ENCODE measurements around the gene ILF2. TPM values are rescaled to one million over a fixed set of nuclear protein-coding genes. Genes with fewer than 3 reads are reported as not detected.

ILF2 gene
- total and polyA plus RNA-seq, 2 donors (not counting 1 experiment from before 2014, with no cell fraction given) = 89.8 to 94.0 TPM

DNA sequence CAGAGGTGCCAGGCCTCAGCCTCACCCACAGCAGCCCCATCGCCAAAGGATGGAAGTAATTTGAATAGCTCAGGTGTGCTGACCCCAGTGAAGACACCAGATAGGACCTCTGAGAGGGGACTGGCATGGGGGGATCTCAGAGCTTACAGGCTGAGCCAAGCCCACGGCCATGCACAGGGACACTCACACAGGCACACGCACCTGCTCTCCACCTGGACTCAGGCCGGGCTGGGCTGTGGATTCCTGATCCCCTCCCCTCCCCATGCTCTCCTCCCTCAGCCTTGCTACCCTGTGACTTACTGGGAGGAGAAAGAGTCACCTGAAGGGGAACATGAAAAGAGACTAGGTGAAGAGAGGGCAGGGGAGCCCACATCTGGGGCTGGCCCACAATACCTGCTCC is 22.7 kb upstream of the ILF2 start:
- TF ChIP-seq EZH2 (IDR thresholded peaks at IDR 0.05; ENCODE audit: borderline replicate concordance, insufficient read depth, low read depth, low read length, poor library complexity, severe bottlenecking) = no peak
- TF ChIP-seq, protein P1, sequence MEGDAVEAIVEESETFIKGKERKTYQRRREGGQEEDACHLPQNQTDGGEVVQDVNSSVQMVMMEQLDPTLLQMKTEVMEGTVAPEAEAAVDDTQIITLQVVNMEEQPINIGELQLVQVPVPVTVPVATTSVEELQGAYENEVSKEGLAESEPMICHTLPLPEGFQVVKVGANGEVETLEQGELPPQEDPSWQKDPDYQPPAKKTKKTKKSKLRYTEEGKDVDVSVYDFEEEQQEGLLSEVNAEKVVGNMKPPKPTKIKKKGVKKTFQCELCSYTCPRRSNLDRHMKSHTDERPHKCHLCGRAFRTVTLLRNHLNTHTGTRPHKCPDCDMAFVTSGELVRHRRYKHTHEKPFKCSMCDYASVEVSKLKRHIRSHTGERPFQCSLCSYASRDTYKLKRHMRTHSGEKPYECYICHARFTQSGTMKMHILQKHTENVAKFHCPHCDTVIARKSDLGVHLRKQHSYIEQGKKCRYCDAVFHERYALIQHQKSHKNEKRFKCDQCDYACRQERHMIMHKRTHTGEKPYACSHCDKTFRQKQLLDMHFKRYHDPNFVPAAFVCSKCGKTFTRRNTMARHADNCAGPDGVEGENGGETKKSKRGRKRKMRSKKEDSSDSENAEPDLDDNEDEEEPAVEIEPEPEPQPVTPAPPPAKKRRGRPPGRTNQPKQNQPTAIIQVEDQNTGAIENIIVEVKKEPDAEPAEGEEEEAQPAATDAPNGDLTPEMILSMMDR (IDR thresholded peaks at IDR 0.05) = no peak
- no peaks in the 10 kb centered on the region for H4K20me1 ChIP-seq (ENCODE audit: control insufficient read depth, insufficient read depth, low read length, poor library complexity, severe bottlenecking)
- no CpG with 5 or more reads among the region's 4 CpGs for WGBS (ENCODE audit: insufficient coverage)
- no peak overlapping the region for H3K27ac ChIP-seq (ENCODE audit: low read length in 2 of 2)
- Mint-ChIP-seq H3K4me3 (no peak overlapping the region), H3K4me1 (peaks cover 6% of the 10 kb centered on the region), H3K27me3 (peaks cover 5% of the 10 kb centered on the region), H3K9me3 (ENCODE audit: insufficient read depth) (no peaks in the 10 kb centered on the region), H3K27ac (no peak overlapping the region)
- H3K4me3 ChIP-seq (ENCODE audit: control extremely low read depth in 1 of 5, extremely low read depth in 1 of 5, insufficient read depth in 1 of 5, low read depth in 2 of 5, low read length in 4 of 5) = no peak overlapping the region
- ChIA-PET POLR2A (no interaction called here), CTCF (interaction anchor here (0.9 kb wide), 1 partner anchor 18 kb away, joined by 3 read pairs; no protein-coding TSS in a partner anchor)
- DNase-seq (no peak), ATAC-seq (ENCODE audit: low read depth) (no peak)
- peaks cover 0 to 9% (median 0%) of the 10 kb centered on the region in 4 experiments for H3K27me3 ChIP-seq (replicated peaks in 1 of 4; ENCODE audit: control extremely low read depth in 1 of 4, control insufficient read depth in 3 of 4, insufficient read depth in 4 of 4, low read length in 3 of 4)
- intact Hi-C loops (cut with micrococcal nuclease) = no loop called here
- H3K79me2 ChIP-seq (ENCODE audit: control insufficient read depth, insufficient read depth, low read length) = no peaks in the 10 kb centered on the region
- H3K4me1 ChIP-seq (ENCODE audit: control insufficient read depth in 2 of 2, insufficient read depth in 2 of 2, low read length in 2 of 2) = peaks cover 0 to 6% of the 10 kb centered on the region in 2 donors
- H3K9ac ChIP-seq (ENCODE audit: low read length) = no peak overlapping the region
- H3K4me2 ChIP-seq (replicated peaks; ENCODE audit: low read depth, low read length, poor library complexity, severe bottlenecking) = no peak overlapping the region
- H3K36me3 ChIP-seq (replicated peaks in 1 of 2; ENCODE audit: control extremely low read depth in 1 of 2, control insufficient read depth in 1 of 2, extremely low read depth in 1 of 2, insufficient read depth in 2 of 2, low read length in 1 of 2) = no peaks in the 10 kb centered on the region
- H2AFZ ChIP-seq (ENCODE audit: insufficient read depth, low read depth, low read length, poor library complexity, severe bottlenecking) = no peak overlapping the region
- H3K9me3 ChIP-seq (ENCODE audit: control extremely low read depth in 1 of 3, control insufficient read depth in 2 of 3, insufficient read depth in 1 of 3, low read length in 2 of 3) = no peaks in the 10 kb centered on the region

DNA sequence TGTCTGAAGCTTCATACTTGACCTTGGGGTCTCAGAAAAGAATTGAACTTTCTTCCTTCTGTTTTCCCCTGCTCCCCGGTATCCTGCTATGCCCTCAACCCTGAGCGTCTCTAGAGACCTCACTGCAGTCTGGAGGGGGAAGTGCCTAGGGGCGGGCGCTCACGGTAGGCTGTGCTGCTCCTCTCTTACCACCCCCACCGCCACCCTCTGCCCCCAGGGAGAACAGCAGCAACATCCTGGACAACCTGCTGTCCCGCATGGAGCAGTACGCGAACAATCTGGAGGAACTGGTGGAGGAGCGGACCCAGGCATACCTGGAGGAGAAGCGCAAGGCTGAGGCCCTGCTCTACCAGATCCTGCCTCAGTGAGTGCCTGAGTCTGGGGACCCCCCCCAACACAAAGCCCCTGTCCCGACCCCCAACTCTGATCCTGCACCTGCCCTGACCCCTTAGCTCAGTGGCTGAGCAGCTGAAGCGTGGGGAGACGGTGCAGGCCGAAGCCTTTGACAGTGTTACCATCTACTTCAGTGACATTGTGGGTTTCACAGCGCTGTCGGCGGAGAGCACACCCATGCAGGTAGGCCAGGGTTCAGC is 18.0 kb upstream of the ILF2 start:
- Histone ChIP-seq H2AFZ (ENCODE audit: insufficient read depth, low read depth, low read length, poor library complexity, severe bottlenecking) (no peak overlapping the region), H3K9ac (ENCODE audit: low read length) (no peak overlapping the region), H3K27ac (ENCODE audit: low read length in 2 of 2) (no peak overlapping the region), H3K4me2 (replicated peaks; ENCODE audit: low read depth, low read length, poor library complexity, severe bottlenecking) (no peak overlapping the region), H4K20me1 (ENCODE audit: control insufficient read depth, insufficient read depth, low read length, poor library complexity, severe bottlenecking) (no peaks in the 10 kb centered on the region), H3K9me3 (ENCODE audit: control extremely low read depth in 1 of 3, control insufficient read depth in 2 of 3, insufficient read depth in 1 of 3, low read length in 2 of 3) (no peaks in the 10 kb centered on the region), H3K27me3 (replicated peaks in 1 of 4; ENCODE audit: control extremely low read depth in 1 of 4, control insufficient read depth in 3 of 4, insufficient read depth in 4 of 4, low read length in 3 of 4) (peaks cover 0 to 7% (median 0%) of the 10 kb centered on the region in 4 experiments), H3K4me3 (ENCODE audit: control extremely low read depth in 1 of 5, extremely low read depth in 1 of 5, insufficient read depth in 1 of 5, low read depth in 2 of 5, low read length in 4 of 5) (no peak overlapping the region), H3K4me1 (ENCODE audit: control insufficient read depth in 2 of 2, insufficient read depth in 2 of 2, low read length in 2 of 2) (no peaks in the 10 kb centered on the region), H3K79me2 (ENCODE audit: control insufficient read depth, insufficient read depth, low read length) (no peaks in the 10 kb centered on the region), H3K36me3 (replicated peaks in 1 of 2; ENCODE audit: control extremely low read depth in 1 of 2, control insufficient read depth in 1 of 2, extremely low read depth in 1 of 2, insufficient read depth in 2 of 2, low read length in 1 of 2) (no peaks in the 10 kb centered on the region)
- WGBS (ENCODE audit: insufficient coverage) = 53% methylated on average over 18 of the region's 18 CpGs
- Mint-ChIP-seq H3K27ac (no peak overlapping the region), H3K4me3 (no peak overlapping the region), H3K27me3 (peaks cover 23% of the 10 kb centered on the region), H3K9me3 (ENCODE audit: insufficient read depth) (no peaks in the 10 kb centered on the region), H3K4me1 (peaks cover 5% of the 10 kb centered on the region)
- CTCF ChIA-PET = no interaction called here
- intact Hi-C loops (cut with micrococcal nuclease) = no loop called here
- ATAC-seq (ENCODE audit: low read depth) (no peak), DNase-seq (no peak)
- TF ChIP-seq EZH2 (IDR thresholded peaks at IDR 0.05; ENCODE audit: borderline replicate concordance, insufficient read depth, low read depth, low read length, poor library complexity, severe bottlenecking) = no peak
- TF ChIP-seq, protein P1 (IDR thresholded peaks at IDR 0.05) = no peak
- POLR2A ChIA-PET = no interaction called here

Data from B cell (primary cell).